Transverse colon (tissue), 4 donors: ENCODE results near the gene EP300. TPM values are rescaled to one million over a fixed set of nuclear protein-coding genes. Genes with fewer than 3 reads are reported as not detected.
"Not testable (repeated sequence)": the region's sequence is repeated elsewhere in the genome, so short reads cannot be mapped to it uniquely, and the experiment has no call there.

Experiments used
- DNase-seq: peaks from one replicate; pipeline ENCODE4 v3.0.0-alpha.2; 2019
- H3K27ac ChIP-seq, 4 donors: fragments of 200-600 bp; sonication (generic); 2 replicates each; pipeline ENCODE4 v1.5.1; 2016 to 2018; ENCODE audit warnings: inconsistent platforms in 4 of 4
- H3K27me3 ChIP-seq: fragments of 200-600 bp; sonication (generic); 2 replicates; pipeline ENCODE4 v1.5.1; 2017; ENCODE audit warnings: inconsistent platforms
- H3K36me3 ChIP-seq, 4 donors: fragments of 200-600 bp; sonication (generic); 2 replicates each; pipeline ENCODE4 v1.5.1; 2017 to 2019; ENCODE audit warnings: inconsistent platforms in 4 of 4
- H3K4me1 ChIP-seq, 4 donors: fragments of 200-600 bp; sonication (generic); 2 replicates each; pipeline ENCODE4 v1.5.1; 2017 to 2020; ENCODE audit warnings: inconsistent platforms in 4 of 4
- H3K4me3 ChIP-seq, 4 donors: fragments of 200-600 bp; sonication (generic); 1 replicate in 1 of 4; 2 replicates in 3 of 4; pipeline versions ENCODE4 v1.5.1 to v1.6.1; 2017 to 2019; ENCODE audit warnings: inconsistent platforms in 4 of 4
- H3K9me3 ChIP-seq, 2 donors: fragments of 200-600 bp; sonication (generic); 2 replicates each; pipeline ENCODE4 v1.5.1; 2017 to 2019; ENCODE audit warnings: inconsistent platforms in 2 of 2
- EP300 ChIP-seq: sonication (generic); formaldehyde crosslinking; IDR thresholded peaks from one replicate; pipeline ENCODE4 v1.6.1; 2017; ENCODE audit warnings: antibody characterized with exemption, low read depth
- POLR2A ChIP-seq: fragments of 450-650 bp; IDR thresholded peaks from one replicate; pipeline ENCODE4 v1.6.1; 2016; ENCODE audit warnings: antibody characterized with exemption, mild to moderate bottlenecking, moderate library complexity
- POLR2AphosphoS5 ChIP-seq, 3 donors: sonication (generic); formaldehyde crosslinking; IDR thresholded peaks; one replicate each; pipeline ENCODE4 v1.6.1; 2016; ENCODE audit warnings: antibody characterized with exemption in 3 of 3
- WGBS, 2 donors: methylation state at CpG; one replicate each; pipeline ENCODE4 v1.1.5; 2018; ENCODE audit warnings: low coverage in 1 of 2; 5-methylcytosine and 5-hydroxymethylcytosine counted together
- in situ Hi-C, 4 donors: fragments of 200-750 bp; cut with MboI; loops; one replicate each; pipeline versions ENCODE4 v1.15.0 to v1.15.1; 2017; ENCODE audit warnings: low sequenced_read_pairs in 3 of 4, low pct_ligation_motif_present in 1 of 4, low pct_unique_long_range_greater_than_20kb in 1 of 4
- intact Hi-C: fragments of 100-400 bp; cut with DNase I; formaldehyde crosslinking; loops from one replicate; pipeline ENCODE4 v1.15.1; 2023; ENCODE audit warnings: low total_unique reads
- total RNA-seq, 4 donors: library from RNA; depleted of rRNA; stranded (reverse); fragments of >200 nt; gene quantifications; one replicate each; pipeline ENCODE4 v1.1.0, GENCODE V29; 2016
- TF ChIP-seq, protein P1 (sequence below), 5 experiments: fragments of 200-600 bp in 3 of 5; fragments of 450-650 bp in 2 of 5; sonication (generic) in 3 of 5; IDR thresholded peaks; 1 replicate in 2 of 5; 2 replicates in 3 of 5; pipeline ENCODE4 v1.5.1; 2016 to 2017; ENCODE audit warnings: antibody characterized with exemption in 5 of 5, inconsistent platforms in 3 of 5, mild to moderate bottlenecking in 2 of 5, moderate library complexity in 1 of 5

Gene EP300
- total RNA-seq: 100 to 1,000 TPM in 1 of 4 donors, 10 to 100 TPM in 3; 80.6 to 119 (median 91.6) TPM

DNA sequence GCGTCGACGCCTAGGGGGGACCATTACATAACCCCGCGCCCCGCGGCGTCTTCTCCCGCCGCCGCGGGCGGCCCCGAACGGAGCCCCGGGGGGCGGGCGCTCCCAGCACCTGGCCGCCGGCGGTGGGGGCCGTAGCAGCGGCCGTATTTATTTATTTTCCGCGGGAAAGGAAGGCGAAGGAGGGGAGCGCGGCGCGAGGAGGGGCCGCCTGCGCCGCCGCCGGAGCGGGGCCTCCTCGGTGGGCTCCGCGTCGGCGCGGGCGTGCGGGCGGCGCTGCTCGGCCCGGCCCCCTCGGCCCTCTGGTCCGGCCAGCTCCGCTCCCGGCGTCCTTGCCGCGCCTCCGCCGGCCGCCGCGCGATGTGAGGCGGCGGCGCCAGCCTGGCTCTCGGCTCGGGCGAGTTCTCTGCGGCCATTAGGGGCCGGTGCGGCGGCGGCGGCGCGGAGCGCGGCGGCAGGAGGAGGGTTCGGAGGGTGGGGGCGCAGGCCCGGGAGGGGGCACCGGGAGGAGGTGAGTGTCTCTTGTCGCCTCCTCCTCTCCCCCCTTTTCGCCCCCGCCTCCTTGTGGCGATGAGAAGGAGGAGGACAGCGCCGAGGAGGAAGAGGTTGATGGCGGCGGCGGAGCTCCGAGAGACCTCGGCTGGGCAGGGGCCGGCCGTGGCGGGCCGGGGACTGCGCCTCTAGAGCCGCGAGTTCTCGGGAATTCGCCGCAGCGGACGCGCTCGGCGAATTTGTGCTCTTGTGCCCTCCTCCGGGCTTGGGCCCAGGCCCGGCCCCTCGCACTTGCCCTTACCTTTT lies at the start of gene EP300:
Gene EP300, plus strand, starts transcription at position 570 of the 795 bp plus-strand sequence. CDS start 413 bp downstream, outside the sequence.
- H3K4me1 ChIP-seq: peaks cover 7 to 44% (median 22%) of the 10 kb centered on the region in 4 donors
- TF ChIP-seq POLR2AphosphoS5 (IDR thresholded peaks at IDR 0.05): peak; percentile 80 to 86 (median 83)
- TF ChIP-seq, protein P1, sequence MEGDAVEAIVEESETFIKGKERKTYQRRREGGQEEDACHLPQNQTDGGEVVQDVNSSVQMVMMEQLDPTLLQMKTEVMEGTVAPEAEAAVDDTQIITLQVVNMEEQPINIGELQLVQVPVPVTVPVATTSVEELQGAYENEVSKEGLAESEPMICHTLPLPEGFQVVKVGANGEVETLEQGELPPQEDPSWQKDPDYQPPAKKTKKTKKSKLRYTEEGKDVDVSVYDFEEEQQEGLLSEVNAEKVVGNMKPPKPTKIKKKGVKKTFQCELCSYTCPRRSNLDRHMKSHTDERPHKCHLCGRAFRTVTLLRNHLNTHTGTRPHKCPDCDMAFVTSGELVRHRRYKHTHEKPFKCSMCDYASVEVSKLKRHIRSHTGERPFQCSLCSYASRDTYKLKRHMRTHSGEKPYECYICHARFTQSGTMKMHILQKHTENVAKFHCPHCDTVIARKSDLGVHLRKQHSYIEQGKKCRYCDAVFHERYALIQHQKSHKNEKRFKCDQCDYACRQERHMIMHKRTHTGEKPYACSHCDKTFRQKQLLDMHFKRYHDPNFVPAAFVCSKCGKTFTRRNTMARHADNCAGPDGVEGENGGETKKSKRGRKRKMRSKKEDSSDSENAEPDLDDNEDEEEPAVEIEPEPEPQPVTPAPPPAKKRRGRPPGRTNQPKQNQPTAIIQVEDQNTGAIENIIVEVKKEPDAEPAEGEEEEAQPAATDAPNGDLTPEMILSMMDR (IDR thresholded peaks at IDR 0.05): peak in 4 of 5 experiments; percentile 27 to 67 (median 38)
- TF ChIP-seq POLR2A: peak; percentile 81
- TF ChIP-seq EP300: no peak
- WGBS, 2 donors: 2% methylated on average over 25 of the region's 112 CpGs; no CpG with 5 or more reads in 1 of the 2 donors

DNA sequence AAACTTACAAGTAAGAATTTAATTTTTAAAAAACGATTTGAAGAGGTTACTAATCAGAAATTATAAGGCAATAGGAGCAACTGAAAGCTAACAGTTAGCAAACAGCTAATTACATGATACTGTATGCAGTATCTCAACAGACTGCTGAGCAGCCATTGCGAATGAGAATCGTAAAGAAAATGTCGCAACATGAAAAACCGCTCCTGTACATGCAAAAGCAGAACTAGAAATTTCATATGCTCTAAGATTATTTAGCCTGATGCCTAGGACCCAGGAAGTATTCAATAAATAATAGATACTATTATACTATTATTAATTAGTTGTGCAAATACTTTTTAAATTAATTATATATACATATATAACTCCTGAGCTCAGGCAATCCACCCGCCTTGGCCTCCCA lies 48.7 kb upstream of the EP300 start:
- Histone ChIP-seq H3K36me3 (no peaks in the 10 kb centered on the region), H3K27me3 (no peaks in the 10 kb centered on the region), H3K4me1 (peaks cover 0 to 8% (median 0%) of the 10 kb centered on the region in 4 donors), H3K4me3 (no peak overlapping the region), H3K9me3 (no peaks in the 10 kb centered on the region), H3K27ac (no peak overlapping the region)
- no peak for DNase-seq
- WGBS, 2 donors: 82 to 83% methylated on average over 6 of the region's 6 CpGs
- TF ChIP-seq, protein P1 (IDR thresholded peaks at IDR 0.05): no peak
- no peak for TF ChIP-seq POLR2AphosphoS5 (IDR thresholded peaks at IDR 0.05)
- no peak for TF ChIP-seq EP300
- no peak for TF ChIP-seq POLR2A
- intact Hi-C loops (no loop called here), in situ Hi-C loops (no loop called here)

More for the DNA sequence above, at the start of gene EP300:
- in situ Hi-C loops: loop anchor here in 1 of 4 donors (10.0 kb wide), 1 partner anchor 137 kb away; the partner anchor contains the start of gene RBX1
- Histone ChIP-seq H3K27ac (peak within 1 kb of the TSS; percentile 98 to 100 (median 100)), H3K9me3 (no peaks in the 10 kb centered on the region), H3K27me3 (no peaks in the 10 kb centered on the region), H3K4me3 (peak within 1 kb of the TSS; percentile 78 to 100 (median 90)), H3K36me3 (no peaks in the 10 kb centered on the region)
- peak; percentile 89 for DNase-seq
- intact Hi-C loops: no loop called here

DNA sequence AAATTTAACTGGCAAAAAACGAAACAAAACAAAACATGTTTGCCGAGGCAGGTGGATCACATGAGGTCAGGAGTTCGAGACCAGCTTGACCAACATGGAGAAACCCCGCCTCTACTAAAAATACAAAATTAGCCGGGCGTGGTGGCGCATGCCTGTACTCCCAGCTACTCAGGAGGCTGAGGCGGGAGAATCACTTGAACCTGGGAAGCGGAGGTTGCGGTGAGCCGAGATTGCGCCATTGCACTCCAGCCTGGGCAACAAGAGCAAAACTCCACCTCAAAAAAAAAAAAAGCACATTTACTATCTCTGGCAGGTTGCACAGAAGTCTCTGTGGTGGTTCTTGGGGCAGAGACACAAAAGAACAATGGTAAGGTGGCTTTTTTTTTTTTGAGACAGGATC lies 46.8 kb upstream of the EP300 start:
- H3K4me3 ChIP-seq, H3K27ac ChIP-seq, H3K9me3 ChIP-seq, H3K27me3 ChIP-seq, in situ Hi-C loops, H3K4me1 ChIP-seq, DNase-seq, intact Hi-C loops, H3K36me3 ChIP-seq: not testable (repeated sequence)
- WGBS, 2 donors: 83 to 84% methylated on average over 9 to 12 of the region's 12 CpGs

DNA sequence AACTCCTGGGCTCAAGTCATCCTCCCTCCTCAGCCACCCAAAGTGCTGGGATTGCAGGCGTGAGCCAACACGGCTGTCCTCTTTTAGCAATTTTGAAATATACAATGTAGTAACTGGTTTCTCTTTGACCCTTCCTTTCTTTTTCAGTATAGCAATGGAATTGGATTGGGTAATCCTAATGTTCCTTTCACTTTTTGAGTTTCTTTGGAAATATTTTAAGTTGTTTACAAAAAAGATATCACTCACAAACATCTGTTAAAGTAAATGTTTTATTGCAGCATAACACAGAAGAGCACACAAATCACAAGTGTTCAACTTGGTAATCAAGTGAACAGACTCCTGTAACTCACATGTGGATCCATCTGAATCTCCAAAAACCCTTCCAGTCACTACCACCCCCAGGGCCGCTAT lies 44.6 kb upstream of the EP300 start:
- intact Hi-C loops (loop anchor here (2.0 kb wide), 1 partner anchor 25 kb away; no protein-coding TSS in a partner anchor), in situ Hi-C loops (no loop called here)
- Histone ChIP-seq H3K36me3 (no peaks in the 10 kb centered on the region), H3K4me3 (no peak overlapping the region), H3K27ac (peak overlapping the region; percentile 33 to 82 (median 47)), H3K27me3 (no peaks in the 10 kb centered on the region), H3K4me1 (peaks cover 0 to 8% (median 0%) of the 10 kb centered on the region in 4 donors), H3K9me3 (no peaks in the 10 kb centered on the region)
- TF ChIP-seq POLR2A (no peak), POLR2AphosphoS5 (IDR thresholded peaks at IDR 0.05) (peak in 1 of 3 donors; percentile 34), EP300 (no peak)
- WGBS, 2 donors: 46 to 85% methylated on average over 3 of the region's 3 CpGs
- no peak for DNase-seq

- H3K4me3 ChIP-seq: peak overlapping the region in 2 of 4 donors; percentile 1 to 20
- H3K9me3 ChIP-seq, in situ Hi-C loops, H3K36me3 ChIP-seq, DNase-seq, H3K27me3 ChIP-seq: not testable (repeated sequence)
- intact Hi-C loops: loop anchor here (2.0 kb wide), 1 partner anchor 26 kb away; no protein-coding TSS in a partner anchor
- WGBS, 2 donors: 86 to 93% methylated on average over 3 to 12 of the region's 12 CpGs
- peaks cover 0 to 11% (median 0%) of the 10 kb centered on the region in 4 donors for H3K4me1 ChIP-seq
- peak overlapping the region; percentile 33 to 82 (median 47) for H3K27ac ChIP-seq
Measured at GRCh38 chr22:41048345-41048744, 44.0 kb upstream of the EP300 start.
